Coronary artery (tissue), 2 donors: ENCODE data around the gene PLAGL1.

ENCODE experiments used
- DNase-seq: peaks from one replicate; pipeline ENCODE4 v3.0.0-alpha.2; 2017; ENCODE audit warnings: low spot score
- H3K27ac ChIP-seq, 2 donors: fragments of 200-600 bp; sonication (generic); one replicate each; pipeline ENCODE4 v1.5.1; 2016 to 2019
- H3K4me3 ChIP-seq: fragments of 200-600 bp; sonication (generic); 2 replicates; pipeline ENCODE4 v1.5.1; 2016; ENCODE audit warnings: mild to moderate bottlenecking, moderate library complexity
- CTCF ChIP-seq: fragments of 200-600 bp; sonication (generic); IDR thresholded peaks from one replicate; pipeline ENCODE4 v1.5.1; 2019; ENCODE audit warnings: antibody characterized with exemption

PLAGL1 gene

DNA sequence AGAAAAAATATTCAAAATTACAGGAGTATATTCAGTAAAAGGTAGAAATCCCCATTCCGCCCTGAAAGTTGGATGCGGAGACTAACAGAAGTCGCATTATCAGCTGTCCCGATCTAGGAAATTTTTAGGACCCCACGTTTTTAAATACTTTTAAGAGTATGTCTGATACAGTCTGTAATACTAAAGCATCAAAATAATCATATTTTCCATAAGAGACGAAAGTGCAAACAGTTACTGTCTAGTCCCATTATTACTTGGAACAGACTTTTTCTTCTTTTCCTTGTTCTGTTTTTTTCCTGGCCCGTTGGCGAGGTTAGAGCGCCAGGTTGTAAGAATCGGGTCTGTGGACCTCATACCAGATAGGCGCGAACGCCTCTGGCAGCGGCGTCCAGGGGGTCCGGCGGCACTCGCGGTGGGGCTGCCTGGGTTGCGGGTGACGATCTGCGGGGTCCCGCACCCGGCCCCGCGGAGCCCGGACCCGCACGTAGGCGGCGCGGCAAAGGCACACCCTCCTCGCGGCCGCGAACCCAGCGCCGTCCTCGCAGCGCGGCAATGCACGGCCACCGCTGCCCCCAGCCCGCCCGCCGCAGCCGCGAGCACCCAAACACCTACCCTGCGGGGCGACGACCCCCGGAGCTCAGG, 460 bp downstream of the PLAGL1 start:
- no peak for TF ChIP-seq CTCF
- Histone ChIP-seq H3K27ac (peak overlapping the region; percentile 74 to 82), H3K4me3 (peak overlapping the region; percentile 76)
- no peak for DNase-seq

GRCh38 chr6:144006736-144007477, 1.2 kb downstream of the PLAGL1 start:
- peak overlapping the region; percentile 74 to 82 for H3K27ac ChIP-seq
- DNase-seq = no peak

DNA sequence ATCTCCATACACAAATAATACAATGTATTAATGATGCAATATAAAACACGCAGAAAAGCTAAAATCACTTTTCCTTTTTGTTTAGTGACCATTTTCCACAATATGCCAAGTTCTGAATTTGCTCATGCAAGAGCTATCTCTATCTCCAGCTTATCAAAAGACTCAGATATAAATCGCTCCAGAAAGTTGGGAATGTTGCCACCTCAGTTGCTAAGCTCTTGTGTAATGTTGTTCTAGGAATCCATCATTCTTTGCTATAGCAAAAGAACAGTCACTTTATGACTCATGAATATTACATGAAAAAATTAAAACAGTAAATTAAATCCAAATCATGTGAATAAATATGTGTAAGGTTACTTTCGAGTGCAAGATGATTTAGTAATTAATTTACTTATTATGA, 8.7 kb downstream of the PLAGL1 start:
- no peak for DNase-seq
- no peak for TF ChIP-seq CTCF
- no peak overlapping the region for H3K27ac ChIP-seq
- H3K4me3 ChIP-seq = no peak overlapping the region

More at GRCh38 chr6:144006736-144007477, 1.2 kb downstream of the PLAGL1 start:
- H3K4me3 ChIP-seq = peak overlapping the region; percentile 76
- no peak for TF ChIP-seq CTCF

- DNase-seq = no peak
- Histone ChIP-seq H3K27ac (no peak overlapping the region), H3K4me3 (no peak overlapping the region)
- TF ChIP-seq CTCF = no peak
These were observed 9.4 kb downstream of the PLAGL1 start for GRCh38 chr6:143998686-143999085.

GRCh38 chr6:143993965-143994646, 14.0 kb downstream of the PLAGL1 start:
- H3K4me3 ChIP-seq = no peak overlapping the region
- DNase-seq = no peak
- no peak for TF ChIP-seq CTCF

GRCh38 chr6:143992285-143992684, 15.8 kb downstream of the PLAGL1 start:
- Histone ChIP-seq H3K4me3 (no peak overlapping the region), H3K27ac (no peak overlapping the region)
- TF ChIP-seq CTCF = no peak
- no peak for DNase-seq

More at GRCh38 chr6:143993965-143994646, 14.0 kb downstream of the PLAGL1 start:
- no peak overlapping the region for H3K27ac ChIP-seq
